RCC 7860 (cell line): ENCODE results near the gene LRRC37A2.
"Not testable (repeated sequence)": the region's sequence is repeated elsewhere in the genome, so short reads cannot be mapped to it uniquely, and the experiment has no call there.

ENCODE experiments used
- DNase-seq: peaks from one replicate; pipeline ENCODE4 v3.0.0-alpha.2; 2015; ENCODE audit warnings: low spot score
- FAIRE-seq: peaks from 2 replicates; lab custom pipeline; 2012; peaks lifted over from hg19 to GRCh38; lab: Jason Lieb, UNC

Gene LRRC37A2

DNA sequence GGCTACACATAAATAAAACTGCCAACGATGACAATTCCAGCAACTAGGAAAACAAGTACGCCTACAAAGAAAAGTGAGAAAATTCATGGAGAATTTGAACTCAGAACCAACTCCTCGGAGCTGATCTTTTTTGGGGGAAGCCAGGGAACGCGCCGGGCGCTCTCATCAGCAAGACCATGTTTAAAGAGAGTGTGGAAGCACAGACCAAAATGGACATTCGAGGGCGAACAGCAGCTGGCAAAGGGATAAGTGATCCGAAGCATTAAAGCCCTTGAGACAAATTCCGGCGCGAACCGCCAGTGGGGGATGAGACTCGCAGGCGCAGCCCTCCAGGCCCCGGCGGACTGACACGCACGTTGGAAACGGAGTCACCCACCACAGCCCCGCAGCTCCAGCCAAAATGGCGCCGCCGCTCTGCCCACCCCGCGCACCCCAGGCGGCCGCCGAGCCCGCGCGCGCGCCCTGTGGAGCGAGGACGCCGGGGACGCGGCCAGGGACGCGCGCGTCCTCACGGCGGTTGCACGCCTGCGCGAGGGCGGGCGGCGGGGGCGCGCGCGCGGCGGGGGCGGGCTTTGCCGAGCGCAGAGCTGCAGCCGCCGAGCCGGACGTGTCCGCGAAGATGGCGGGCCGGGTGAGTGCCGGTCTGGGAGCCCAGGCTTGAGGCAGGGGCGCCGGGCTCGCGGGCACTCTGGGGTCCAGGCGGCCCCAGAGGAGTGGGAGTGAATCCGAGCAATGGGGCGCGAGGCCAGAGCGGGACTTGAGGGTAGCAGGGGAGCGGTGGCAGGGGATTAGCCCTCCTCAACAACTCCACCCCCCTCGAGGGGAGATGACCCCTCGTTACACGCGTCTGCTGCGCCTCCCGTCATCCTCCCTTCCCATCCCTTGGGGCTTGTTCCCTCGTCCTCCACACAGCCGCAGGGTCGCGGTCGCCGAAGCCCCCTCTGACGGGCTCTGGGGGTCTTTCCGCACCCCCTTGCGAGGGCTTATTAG is 78.2 kb downstream of the LRRC37A2 start, which contains the start of gene NSF:
Gene NSF, plus strand, starts transcription at position 513 of the 990 bp plus-strand sequence. Its CDS starts 107 bp downstream, at position 620.
- not testable (repeated sequence) for DNase-seq, FAIRE-seq

DNA sequence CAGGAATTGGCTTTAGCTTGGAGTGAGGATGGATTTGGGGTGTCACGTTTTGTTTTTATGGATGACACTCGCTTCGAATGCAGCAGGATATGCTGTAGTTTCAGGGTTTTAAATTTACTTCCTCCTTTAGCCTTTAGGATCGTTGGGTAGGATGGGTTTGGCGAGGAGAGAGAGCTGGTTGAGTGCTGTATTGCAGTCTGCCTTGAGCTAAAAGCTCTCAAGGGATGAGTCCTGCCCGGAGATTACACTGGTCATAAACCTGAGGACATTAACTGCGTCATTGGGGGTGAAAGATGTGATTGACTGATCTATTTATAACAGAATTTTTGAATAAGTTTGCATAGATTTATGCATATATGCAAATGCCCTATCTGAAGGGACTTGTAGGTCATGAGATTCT is 79.1 kb downstream of the LRRC37A2 start:
- DNase-seq, FAIRE-seq: not testable (repeated sequence)

DNA sequence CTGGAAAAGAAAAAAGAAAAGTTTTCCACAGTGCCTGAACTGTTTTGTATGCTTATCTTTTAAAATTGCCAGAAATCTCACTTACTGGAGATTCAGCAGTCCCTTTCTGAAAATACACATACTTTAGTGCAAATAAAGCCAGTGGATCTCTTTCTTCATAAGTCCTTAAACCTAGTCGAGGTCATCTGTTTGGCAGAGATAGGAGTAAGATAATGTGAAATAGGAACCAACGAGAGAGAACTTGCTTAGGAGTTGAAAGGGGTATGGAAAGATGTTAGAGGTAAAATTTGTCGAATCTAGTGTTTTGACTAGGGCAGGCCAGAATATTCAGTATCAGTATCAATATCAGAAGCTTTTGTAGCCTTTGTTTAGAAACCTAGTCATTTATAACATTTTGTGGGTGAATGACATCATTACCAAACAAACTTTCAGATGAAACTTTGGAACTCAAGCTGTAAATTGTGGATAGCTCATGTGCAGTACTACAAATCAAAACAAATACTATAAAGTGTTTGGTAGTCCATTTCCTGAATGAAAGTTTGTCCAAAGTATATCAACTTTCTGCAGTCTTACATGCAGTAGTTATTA is 86.2 kb downstream of the LRRC37A2 start:
- not testable (repeated sequence) for DNase-seq, FAIRE-seq

DNA sequence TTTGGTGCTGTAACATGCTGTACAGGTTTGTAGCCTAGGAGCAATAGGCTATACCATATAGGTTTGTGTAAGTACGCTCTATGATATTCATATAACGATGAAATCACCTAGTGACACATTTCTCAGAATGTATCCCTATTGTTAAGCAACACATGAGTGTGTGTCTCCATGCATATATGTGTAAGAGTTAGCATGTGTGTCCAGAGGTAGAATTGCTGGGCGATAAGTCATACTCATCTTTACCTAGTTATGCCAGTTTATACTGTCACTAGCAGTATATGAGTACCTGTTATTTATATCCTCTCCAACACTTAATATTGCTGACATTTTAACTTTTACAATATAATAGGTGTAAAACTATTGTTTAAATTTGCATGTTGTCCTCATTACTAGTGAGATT is 88.5 kb downstream of the LRRC37A2 start:
- not testable (repeated sequence) for FAIRE-seq

DNA sequence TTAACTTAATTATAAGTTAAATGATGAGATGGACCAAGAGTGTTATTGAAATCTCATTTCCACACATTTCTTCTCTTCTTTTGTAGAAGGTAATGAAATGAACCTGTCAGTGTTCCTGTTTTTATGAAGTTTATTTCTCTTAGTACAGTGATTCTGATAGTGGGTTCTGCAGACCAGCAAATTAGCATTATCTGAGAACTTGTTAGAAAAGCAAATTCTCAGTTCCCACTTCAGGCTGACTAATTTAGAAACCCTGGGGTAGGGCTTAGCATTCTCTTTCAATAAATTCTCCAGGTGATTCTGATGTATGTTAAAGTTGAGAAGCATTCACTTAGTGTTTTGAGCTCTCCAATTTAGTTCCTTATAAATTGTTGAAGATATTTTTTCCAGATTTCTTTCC is 90.9 kb downstream of the LRRC37A2 start:
- not testable (repeated sequence) for DNase-seq, FAIRE-seq

More for the DNA sequence above, 88.5 kb downstream of the LRRC37A2 start:
- not testable (repeated sequence) for DNase-seq
